Measurements from ENCODE around the gene C6orf89. TPM values are rescaled to one million over a fixed set of nuclear protein-coding genes. Genes with fewer than 3 reads are reported as not detected.

The C6orf89 gene
- total and polyA plus RNA-seq, 2 of the 8 experiments (the other 6 are each of a cell fraction or from before 2014, with no cell fraction given): 4.6 to 12.3 TPM

DNA sequence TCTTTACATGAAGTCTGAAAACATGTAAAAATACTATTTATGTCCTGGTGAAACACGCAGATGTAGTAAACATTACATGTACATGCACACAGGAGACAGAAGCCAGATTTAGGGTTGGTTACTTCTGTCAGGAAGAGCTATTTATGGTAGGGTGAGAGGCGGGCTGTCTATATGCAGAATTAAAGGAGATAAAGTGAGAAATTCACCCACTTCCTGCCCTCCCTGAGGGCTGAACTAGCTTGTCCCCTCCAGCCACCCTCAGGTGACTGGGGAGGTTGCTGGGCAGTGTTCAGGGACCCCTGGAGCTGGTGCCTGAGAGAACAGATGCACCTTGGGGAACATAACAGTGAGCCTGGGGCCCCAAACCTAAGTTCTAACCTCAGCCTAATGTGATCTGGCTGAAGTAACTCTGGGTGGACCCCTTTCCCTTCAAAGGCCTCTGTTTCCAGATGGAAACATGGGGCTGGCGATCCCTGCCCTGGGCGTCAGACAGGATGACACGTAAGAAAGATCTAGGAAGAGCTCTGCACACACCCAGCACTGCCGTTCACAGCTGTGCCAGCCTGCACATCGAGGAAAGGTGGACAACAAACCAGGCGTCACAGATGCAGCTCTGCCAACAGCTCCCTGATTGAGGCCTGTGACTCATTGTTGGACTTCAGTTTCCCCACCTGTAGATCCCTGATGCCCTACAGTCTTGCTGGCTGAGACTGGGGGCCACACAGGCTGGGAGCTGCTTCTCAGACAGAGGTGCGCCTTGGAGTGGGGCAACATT lies 70.1 kb downstream of the C6orf89 start:
- Histone ChIP-seq H3K9ac (replicated peaks in 1 of 4; ENCODE audit: extremely low read depth in 1 of 4, low read depth in 3 of 4, low read length in 3 of 4) (no peak overlapping the region), H3K79me2 (ENCODE audit: control insufficient read depth in 1 of 2, insufficient read depth in 2 of 2, low read length in 2 of 2) (no peaks in the 10 kb centered on the region), H3K36me3 (ENCODE audit: control insufficient read depth in 2 of 4, insufficient read depth in 4 of 4, low read length in 3 of 4) (no peaks in the 10 kb centered on the region), H2AK5ac (ENCODE audit: low read depth, low read length) (no peak overlapping the region), H3K9me3 (ENCODE audit: insufficient read depth in 2 of 2, low read depth in 1 of 2, low read length in 1 of 2) (no peaks in the 10 kb centered on the region), H4K5ac (ENCODE audit: insufficient read length, low read depth, low read length) (no peak overlapping the region), H3K27me3 (replicated peaks in 1 of 4; ENCODE audit: control insufficient read depth in 3 of 4, extremely low read depth in 1 of 4, insufficient read depth in 3 of 4, low read length in 3 of 4) (no peaks in the 10 kb centered on the region), H2BK15ac (ENCODE audit: low read length) (no peak overlapping the region), H3K79me1 (ENCODE audit: low read depth, low read length) (no peaks in the 10 kb centered on the region), H3K18ac (ENCODE audit: extremely low read depth, low read length) (no peak overlapping the region), H3K4me2 (ENCODE audit: insufficient read depth in 1 of 2, low read depth in 2 of 2, low read length in 2 of 2) (no peak overlapping the region), H4K20me1 (replicated peaks in 1 of 2; ENCODE audit: control insufficient read depth in 1 of 2, insufficient read depth in 2 of 2, low read length in 2 of 2) (no peaks in the 10 kb centered on the region), H2BK120ac (replicated peaks; ENCODE audit: low read depth, low read length) (no peak overlapping the region), H3K4me3 (ENCODE audit: extremely low read depth in 1 of 4, insufficient read depth in 2 of 4, low read depth in 3 of 4, low read length in 4 of 4) (no peak overlapping the region), H3K23ac (ENCODE audit: insufficient read length) (no peak overlapping the region), H3K4me1 (replicated peaks in 1 of 4; ENCODE audit: control insufficient read depth in 3 of 4, insufficient read depth in 4 of 4, low read length in 3 of 4) (no peaks in the 10 kb centered on the region; a peak in 1 of 7 replicates), H4K91ac (replicated peaks; ENCODE audit: insufficient read length, low read length) (no peak overlapping the region), H3K27ac (ENCODE audit: low read depth, low read length) (no peak overlapping the region), H2BK20ac (ENCODE audit: low read length) (no peak overlapping the region), H3K4ac (replicated peaks; ENCODE audit: insufficient read length, low read depth, low read length) (no peak overlapping the region), H2BK12ac (ENCODE audit: low read depth, low read length) (no peak overlapping the region), H3K14ac (ENCODE audit: insufficient read length) (no peak overlapping the region), H3K23me2 (ENCODE audit: low read depth, low read length) (no peaks in the 10 kb centered on the region), H3K56ac (replicated peaks; ENCODE audit: insufficient read length, low read depth, low read length) (no peak overlapping the region), H2BK5ac (ENCODE audit: low read depth, low read length) (no peak overlapping the region), H2AFZ (ENCODE audit: low read length) (no peak overlapping the region), H4K8ac (ENCODE audit: extremely low read depth, insufficient read depth, low read length) (no peak overlapping the region; the same call in 1 of the 2 replicates)
- no peak for FAIRE-seq
- ChIA-PET CTCF (ENCODE audit: partially characterized antibody) (interaction anchor here (0.9 to 5.4 kb wide), 12 partner anchors 20 to 358 kb away, joined by 3 to 41 read pairs (median 5); no protein-coding TSS in a partner anchor), POLR2A (ENCODE audit: partially characterized antibody) (interaction anchor here (1.2 to 1.7 kb wide), 3 partner anchors 9 to 13 kb away, joined by 3 to 5 read pairs (median 5); no protein-coding TSS in a partner anchor)
- WGBS, 2 experiments (ENCODE audit: extremely low coverage in 1 of 2, insufficient coverage in 1 of 2, insufficient read length in 1 of 2, insufficient replicate concordance in 2 of 2, low coverage in 1 of 2, low lambda C conversion rate in 2 of 2, missing lambda C conversion rate in 1 of 2): 83% methylated on average over 9 of the region's 9 CpGs; no CpG with 5 or more reads in 1 of the 2 experiments
- DNase-seq (ENCODE audit: low read depth in 1 of 2, low spot score in 2 of 2): no peak
- no peak for TF ChIP-seq POU5F1 (IDR thresholded peaks at IDR 0.05; ENCODE audit: low read depth, low read length)
- no peak for TF ChIP-seq JUN (IDR thresholded peaks at IDR 0.05; ENCODE audit: low read depth, low read length)
- no peak for TF ChIP-seq CREB1 (IDR thresholded peaks at IDR 0.05)
- TF ChIP-seq BCL11A (IDR thresholded peaks at IDR 0.05; ENCODE audit: low read depth in 2 of 2, low read length in 2 of 2): no peak
- no peak for TF ChIP-seq RAD21 (IDR thresholded peaks at IDR 0.05 in 1 of 2, conservative IDR thresholded peaks at IDR 0.05 in 1 of 2; ENCODE audit: low read depth in 2 of 2, low read length in 2 of 2)
- TF ChIP-seq ZNF274 (IDR thresholded peaks at IDR 0.05; ENCODE audit: borderline replicate concordance, extremely low read depth, low read length): no peak
- no peak for TF ChIP-seq KDM4A (IDR thresholded peaks at IDR 0.05; ENCODE audit: low read depth, low read length, severe bottlenecking)
- no peak for TF ChIP-seq SP4 (IDR thresholded peaks at IDR 0.05; ENCODE audit: low read length)
- no peak for TF ChIP-seq BRCA1 (IDR thresholded peaks at IDR 0.05; ENCODE audit: low read depth, low read length)
- TF ChIP-seq EP300 (IDR thresholded peaks at IDR 0.05; ENCODE audit: borderline replicate concordance in 1 of 2, low read depth in 2 of 2, low read length in 2 of 2): no peak
- TF ChIP-seq, protein P1, sequence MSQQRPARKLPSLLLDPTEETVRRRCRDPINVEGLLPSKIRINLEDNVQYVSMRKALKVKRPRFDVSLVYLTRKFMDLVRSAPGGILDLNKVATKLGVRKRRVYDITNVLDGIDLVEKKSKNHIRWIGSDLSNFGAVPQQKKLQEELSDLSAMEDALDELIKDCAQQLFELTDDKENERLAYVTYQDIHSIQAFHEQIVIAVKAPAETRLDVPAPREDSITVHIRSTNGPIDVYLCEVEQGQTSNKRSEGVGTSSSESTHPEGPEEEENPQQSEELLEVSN (IDR thresholded peaks at IDR 0.05): no peak
- no peak for TF ChIP-seq SP2 (IDR thresholded peaks at IDR 0.05; ENCODE audit: low read length)
